Astrocyte (in vitro differentiated cells and primary cell): ENCODE measurements around the gene PRKCA. TPM values are rescaled to one million over a fixed set of nuclear protein-coding genes. Genes with fewer than 3 reads are reported as not detected.

Experiments used
- DNase-seq: peaks from one replicate; pipeline ENCODE4 v3.0.0-alpha.2; 2010; ENCODE audit warnings: low read depth
- FAIRE-seq: peaks from 2 replicates; lab custom pipeline; 2011; peaks lifted over from hg19 to GRCh38; lab: Jason Lieb, UNC
- H2AFZ ChIP-seq: 2 replicates; pipeline ENCODE4 v1.6.0; 2012; ENCODE audit warnings: low read depth, low read length, inconsistent platforms
- H3K27ac ChIP-seq: 2 replicates; pipeline ENCODE4 v1.5.1; 2011; ENCODE audit warnings: low read depth, low read length, inconsistent platforms
- H3K27me3 ChIP-seq: 2 replicates; pipeline ENCODE4 v1.6.0; 2011; ENCODE audit warnings: low read length, inconsistent platforms; ENCODE audit not compliant: insufficient read depth
- H3K36me3 ChIP-seq: 2 replicates; pipeline ENCODE4 v1.5.1; 2011; ENCODE audit warnings: low read length, inconsistent platforms; ENCODE audit not compliant: insufficient read depth
- H3K4me1 ChIP-seq: 2 replicates; pipeline ENCODE4 v1.5.1; 2011; ENCODE audit warnings: low read length, inconsistent platforms; ENCODE audit not compliant: insufficient read depth
- H3K4me2 ChIP-seq: 2 replicates; pipeline ENCODE4 v1.6.0; 2012; ENCODE audit warnings: low read length, inconsistent platforms
- H3K4me3 ChIP-seq: 2 replicates; pipeline ENCODE4 v1.5.1; 2011; ENCODE audit warnings: low read depth, mild to moderate bottlenecking, low read length, inconsistent platforms; ENCODE audit not compliant: insufficient read depth
- H3K79me2 ChIP-seq: 2 replicates; pipeline ENCODE4 v1.6.0; 2012; ENCODE audit warnings: mild to moderate bottlenecking, low read length, inconsistent platforms; ENCODE audit not compliant: insufficient read depth
- H3K9ac ChIP-seq: 2 replicates; pipeline ENCODE4 v1.6.0; 2012; ENCODE audit warnings: mild to moderate bottlenecking, low read length, inconsistent platforms
- H3K9me3 ChIP-seq: 2 replicates; pipeline ENCODE4 v1.5.1; 2012; ENCODE audit warnings: low read depth, mild to moderate bottlenecking, low read length, inconsistent platforms; ENCODE audit not compliant: insufficient read depth
- H4K20me1 ChIP-seq: 2 replicates; pipeline ENCODE4 v1.6.0; 2012; ENCODE audit warnings: low read length, inconsistent platforms; ENCODE audit not compliant: insufficient read depth
- H3K27ac Mint-ChIP-seq: one replicate; pipeline ENCODE4 v1.8.0; 2021; ENCODE audit warnings: mild to moderate bottlenecking, mixed read lengths; ENCODE audit not compliant: unreplicated experiment
- H3K27me3 Mint-ChIP-seq: one replicate; pipeline ENCODE4 v1.8.0; 2021; ENCODE audit warnings: low read depth, mixed read lengths; ENCODE audit not compliant: unreplicated experiment
- H3K36me3 Mint-ChIP-seq: one replicate; pipeline ENCODE4 v1.8.0; 2021; ENCODE audit warnings: low read depth, mixed read lengths; ENCODE audit not compliant: unreplicated experiment
- H3K4me1 Mint-ChIP-seq: one replicate; pipeline ENCODE4 v1.8.0; 2021; ENCODE audit warnings: low read depth, mixed read lengths; ENCODE audit not compliant: unreplicated experiment
- H3K4me3 Mint-ChIP-seq: one replicate; pipeline ENCODE4 v1.8.0; 2021; ENCODE audit warnings: mild to moderate bottlenecking, moderate library complexity, mixed read lengths; ENCODE audit not compliant: unreplicated experiment
- H3K9me3 Mint-ChIP-seq: one replicate; pipeline ENCODE4 v1.8.0; 2021; ENCODE audit warnings: mild to moderate bottlenecking, mixed read lengths; ENCODE audit not compliant: unreplicated experiment
- EZH2 ChIP-seq: IDR thresholded peaks from 2 replicates; pipeline ENCODE4 v1.6.1; 2012; ENCODE audit warnings: mild to moderate bottlenecking, low read length, inconsistent platforms; ENCODE audit not compliant: insufficient read depth
- total RNA-seq: library from RNA; stranded (reverse); gene quantifications from 2 replicates; pipeline ENCODE4 v1.2.1, GENCODE V29; 2021
- TF ChIP-seq, protein P1 (sequence below): IDR thresholded peaks from 2 replicates; pipeline ENCODE4 v1.5.1; 2011; ENCODE audit warnings: low read depth, mild to moderate bottlenecking, inconsistent platforms, low read length, moderate library complexity; ENCODE audit not compliant: insufficient read depth

Gene PRKCA
- total RNA-seq, 1 donor from 2014 or later, result 49.9 TPM

DNA sequence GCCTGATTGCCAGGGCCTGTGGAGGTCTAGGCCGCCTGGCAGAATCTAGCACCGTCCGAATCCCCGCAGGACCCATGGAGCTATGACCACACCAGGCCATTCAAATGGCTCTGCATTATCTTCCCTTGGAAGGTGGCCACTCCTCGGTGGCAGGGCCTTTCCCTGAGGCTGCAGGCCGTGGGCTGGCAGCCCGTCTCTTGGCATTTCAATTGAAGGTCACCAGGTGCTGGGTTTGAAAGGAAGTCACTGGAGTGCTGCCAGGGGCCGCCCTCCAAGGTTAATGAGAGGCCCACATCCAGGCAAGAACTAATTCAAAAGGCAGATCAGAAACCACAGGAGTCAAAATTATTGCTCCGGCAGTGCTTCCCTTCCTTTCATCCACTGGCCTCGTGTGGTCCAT, 504.8 kb downstream of the PRKCA start:
- peaks cover 8% of the 10 kb centered on the region for H3K36me3 Mint-ChIP-seq
- FAIRE-seq, result no peak

DNA sequence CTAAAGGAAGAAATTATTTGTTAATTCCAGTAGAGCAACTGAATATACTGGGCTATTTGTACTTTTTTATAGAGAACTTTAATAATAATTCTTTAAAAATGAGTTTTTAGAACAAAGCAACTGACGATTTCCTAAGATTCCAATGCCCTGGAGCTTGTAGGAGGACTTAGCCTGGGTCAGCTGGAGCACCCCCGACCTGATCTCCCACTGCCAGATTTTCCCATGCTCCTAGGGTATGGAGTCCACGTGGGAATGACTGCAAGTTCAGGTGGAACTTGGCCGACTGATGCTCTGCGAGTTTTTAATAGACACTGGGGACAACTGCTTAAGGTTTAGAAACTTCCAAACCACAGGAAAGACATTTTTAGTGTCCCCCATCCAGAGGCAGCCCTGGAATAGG, 507.0 kb downstream of the PRKCA start:
- Mint-ChIP-seq H3K36me3 (peaks cover 6% of the 10 kb centered on the region), H3K27me3 (peaks cover 16% of the 10 kb centered on the region), H3K4me1 (no peaks in the 10 kb centered on the region), H3K9me3 (peaks cover 3% of the 10 kb centered on the region), H3K27ac (no peak overlapping the region), H3K4me3 (no peak overlapping the region)
- FAIRE-seq (no peak), DNase-seq (no peak)
- Histone ChIP-seq H3K4me3 (no peak overlapping the region), H3K9ac (no peak overlapping the region), H3K27ac (no peak overlapping the region), H3K79me2 (no peaks in the 10 kb centered on the region), H3K4me2 (no peak overlapping the region), H2AFZ (no peak overlapping the region), H3K9me3 (no peaks in the 10 kb centered on the region), H4K20me1 (peaks cover 3% of the 10 kb centered on the region), H3K27me3 (no peaks in the 10 kb centered on the region), H3K4me1 (no peaks in the 10 kb centered on the region), H3K36me3 (no peaks in the 10 kb centered on the region)
- TF ChIP-seq EZH2, result no peak
- TF ChIP-seq, protein P1, sequence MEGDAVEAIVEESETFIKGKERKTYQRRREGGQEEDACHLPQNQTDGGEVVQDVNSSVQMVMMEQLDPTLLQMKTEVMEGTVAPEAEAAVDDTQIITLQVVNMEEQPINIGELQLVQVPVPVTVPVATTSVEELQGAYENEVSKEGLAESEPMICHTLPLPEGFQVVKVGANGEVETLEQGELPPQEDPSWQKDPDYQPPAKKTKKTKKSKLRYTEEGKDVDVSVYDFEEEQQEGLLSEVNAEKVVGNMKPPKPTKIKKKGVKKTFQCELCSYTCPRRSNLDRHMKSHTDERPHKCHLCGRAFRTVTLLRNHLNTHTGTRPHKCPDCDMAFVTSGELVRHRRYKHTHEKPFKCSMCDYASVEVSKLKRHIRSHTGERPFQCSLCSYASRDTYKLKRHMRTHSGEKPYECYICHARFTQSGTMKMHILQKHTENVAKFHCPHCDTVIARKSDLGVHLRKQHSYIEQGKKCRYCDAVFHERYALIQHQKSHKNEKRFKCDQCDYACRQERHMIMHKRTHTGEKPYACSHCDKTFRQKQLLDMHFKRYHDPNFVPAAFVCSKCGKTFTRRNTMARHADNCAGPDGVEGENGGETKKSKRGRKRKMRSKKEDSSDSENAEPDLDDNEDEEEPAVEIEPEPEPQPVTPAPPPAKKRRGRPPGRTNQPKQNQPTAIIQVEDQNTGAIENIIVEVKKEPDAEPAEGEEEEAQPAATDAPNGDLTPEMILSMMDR, result no peak

More for the DNA sequence above, 504.8 kb downstream of the PRKCA start:
- Histone ChIP-seq H3K27me3 (no peaks in the 10 kb centered on the region), H4K20me1 (peaks cover 3% of the 10 kb centered on the region), H3K4me3 (no peak overlapping the region), H3K27ac (no peak overlapping the region), H3K36me3 (no peaks in the 10 kb centered on the region), H3K9ac (no peak overlapping the region), H3K79me2 (no peaks in the 10 kb centered on the region), H3K4me2 (no peak overlapping the region), H3K4me1 (no peaks in the 10 kb centered on the region), H3K9me3 (no peaks in the 10 kb centered on the region), H2AFZ (no peak overlapping the region)
- TF ChIP-seq, protein P1, result no peak
- no peak for TF ChIP-seq EZH2
- Mint-ChIP-seq H3K27me3 (no peaks in the 10 kb centered on the region), H3K9me3 (no peaks in the 10 kb centered on the region), H3K4me1 (no peaks in the 10 kb centered on the region), H3K27ac (no peak overlapping the region), H3K4me3 (no peak overlapping the region)
- DNase-seq, result no peak

DNA sequence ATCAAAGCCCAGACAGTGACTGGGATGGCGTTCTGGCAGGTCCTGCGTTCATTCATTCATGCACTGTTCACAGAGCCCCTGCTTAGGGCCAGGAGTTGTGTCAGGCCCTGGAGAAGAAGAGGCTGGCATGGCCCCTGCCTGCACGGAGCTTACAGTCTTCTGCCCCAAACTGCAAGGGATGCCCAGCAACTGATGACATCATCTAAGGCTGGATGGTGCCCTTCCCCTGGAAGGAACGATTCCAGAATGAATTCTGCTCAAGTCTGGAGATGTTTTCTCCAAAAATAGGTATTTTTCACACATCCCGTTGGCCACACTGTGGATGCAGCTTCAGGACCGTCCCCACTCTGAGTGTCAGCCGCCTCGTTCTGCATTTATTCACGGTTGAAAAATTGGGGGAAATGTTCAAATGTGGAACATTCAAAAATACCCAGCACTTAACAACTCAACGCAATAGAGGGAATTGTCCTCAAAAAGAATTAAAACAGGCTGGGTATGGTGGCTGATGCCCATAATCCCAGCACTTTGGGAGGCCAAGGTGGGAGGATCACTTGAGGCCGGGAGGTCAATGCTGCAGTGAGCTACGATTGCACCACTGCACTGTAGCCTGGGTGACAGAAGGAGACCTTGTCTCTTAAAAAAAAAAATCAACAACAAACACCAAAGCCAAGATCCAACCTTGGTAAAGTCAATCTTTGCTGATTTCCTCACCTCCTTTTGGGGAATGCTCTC, 508.7 kb downstream of the PRKCA start:
- Histone ChIP-seq H3K79me2 (no peaks in the 10 kb centered on the region), H2AFZ (no peak overlapping the region), H3K27ac (no peak overlapping the region), H3K4me2 (no peak overlapping the region), H3K9ac (no peak overlapping the region), H4K20me1 (peaks cover 3% of the 10 kb centered on the region), H3K36me3 (no peaks in the 10 kb centered on the region), H3K27me3 (no peaks in the 10 kb centered on the region), H3K9me3 (no peaks in the 10 kb centered on the region), H3K4me3 (no peak overlapping the region), H3K4me1 (no peaks in the 10 kb centered on the region)
- no peak for TF ChIP-seq EZH2
- TF ChIP-seq, protein P1, result no peak
- no peak overlapping the region for H3K27ac Mint-ChIP-seq
- H3K27me3 Mint-ChIP-seq, result peaks cover 20% of the 10 kb centered on the region
- no peaks in the 10 kb centered on the region for H3K4me1 Mint-ChIP-seq
- H3K4me3 Mint-ChIP-seq, result no peak overlapping the region
- FAIRE-seq, result no peak
- peaks cover 2% of the 10 kb centered on the region for H3K36me3 Mint-ChIP-seq
- H3K9me3 Mint-ChIP-seq, result peaks cover 3% of the 10 kb centered on the region
- DNase-seq, result no peak
